IPS DF 6.9 (cell line): ENCODE measurements around the gene TCEANC2.
"Not testable (repeated sequence)": the region's sequence is repeated elsewhere in the genome, so short reads cannot be mapped to it uniquely, and the experiment has no call there.

ENCODE experiments used
- DNase-seq: peaks from one replicate; pipeline ENCODE4 v3.0.0-alpha.2; 2013; ENCODE audit warnings: low read depth, low spot score
- H3K27ac ChIP-seq: one replicate; pipeline ENCODE4 v1.5.1; 2013; ENCODE audit warnings: low read length, control low read depth
- H3K27me3 ChIP-seq: 2 replicates; pipeline ENCODE4 v1.6.1; 2013; ENCODE audit warnings: mild to moderate bottlenecking, low read length; ENCODE audit not compliant: control insufficient read depth, insufficient read depth
- H3K36me3 ChIP-seq: 2 replicates; pipeline ENCODE4 v1.6.1; 2013; ENCODE audit warnings: low read length; ENCODE audit not compliant: control insufficient read depth, insufficient read depth
- H3K4me1 ChIP-seq: 2 replicates; pipeline ENCODE4 v1.6.1; 2013; ENCODE audit warnings: low read length; ENCODE audit not compliant: control insufficient read depth, insufficient read depth
- H3K4me3 ChIP-seq: 2 replicates; pipeline ENCODE4 v1.5.1; 2013; ENCODE audit warnings: mild to moderate bottlenecking, low read length
- H3K9me3 ChIP-seq: 2 replicates; pipeline ENCODE4 v1.6.1; 2013; ENCODE audit warnings: low read length, inconsistent platforms; ENCODE audit not compliant: control insufficient read depth, insufficient read depth
- WGBS: extraction: QIAGEN DNeasy Blood & Tissue Kit; methylation state at CpG from one replicate; pipeline ENCODE4 v1.1.7; 2013; ENCODE audit warnings: mixed read lengths, missing lambda C conversion rate; ENCODE audit not compliant: insufficient read length, insufficient coverage; 5-methylcytosine and 5-hydroxymethylcytosine counted together

The TCEANC2 gene

GRCh38 chr1:54028306-54029251, 24.8 kb upstream of the TCEANC2 start:
- H3K36me3 ChIP-seq: no peaks in the 10 kb centered on the region
- DNase-seq: no peak
- no peaks in the 10 kb centered on the region for H3K4me1 ChIP-seq
- no CpG with 5 or more reads among the region's 3 CpGs for WGBS
- no peak overlapping the region for H3K27ac ChIP-seq
- no peak overlapping the region for H3K4me3 ChIP-seq
- no peaks in the 10 kb centered on the region for H3K27me3 ChIP-seq
- no peaks in the 10 kb centered on the region for H3K9me3 ChIP-seq

GRCh38 chr1:54037476-54037875, 15.9 kb upstream of the TCEANC2 start:
- Histone ChIP-seq H3K27me3 (no peaks in the 10 kb centered on the region), H3K36me3 (no peaks in the 10 kb centered on the region; the same call in 1 of the 2 replicates), H3K4me3 (no peak overlapping the region), H3K27ac (no peak overlapping the region), H3K4me1 (no peaks in the 10 kb centered on the region), H3K9me3 (no peaks in the 10 kb centered on the region)
- DNase-seq: no peak

GRCh38 chr1:54041806-54042205, 11.6 kb upstream of the TCEANC2 start:
- no peaks in the 10 kb centered on the region for H3K4me1 ChIP-seq

GRCh38 chr1:54045496-54045895, 7.9 kb upstream of the TCEANC2 start:
- Histone ChIP-seq H3K4me3 (no peak overlapping the region), H3K27me3 (no peaks in the 10 kb centered on the region), H3K9me3 (no peaks in the 10 kb centered on the region), H3K27ac (no peak overlapping the region), H3K36me3 (no peaks in the 10 kb centered on the region), H3K4me1 (no peaks in the 10 kb centered on the region)
- DNase-seq: no peak
- WGBS: no CpG with 5 or more reads among the region's 2 CpGs

More at GRCh38 chr1:54041806-54042205, 11.6 kb upstream of the TCEANC2 start:
- Histone ChIP-seq H3K9me3 (no peaks in the 10 kb centered on the region), H3K27me3 (no peaks in the 10 kb centered on the region), H3K36me3 (no peaks in the 10 kb centered on the region), H3K27ac (no peak overlapping the region), H3K4me3 (no peak overlapping the region)
- no CpG with 5 or more reads among the region's 1 CpG for WGBS
- DNase-seq: no peak

DNA sequence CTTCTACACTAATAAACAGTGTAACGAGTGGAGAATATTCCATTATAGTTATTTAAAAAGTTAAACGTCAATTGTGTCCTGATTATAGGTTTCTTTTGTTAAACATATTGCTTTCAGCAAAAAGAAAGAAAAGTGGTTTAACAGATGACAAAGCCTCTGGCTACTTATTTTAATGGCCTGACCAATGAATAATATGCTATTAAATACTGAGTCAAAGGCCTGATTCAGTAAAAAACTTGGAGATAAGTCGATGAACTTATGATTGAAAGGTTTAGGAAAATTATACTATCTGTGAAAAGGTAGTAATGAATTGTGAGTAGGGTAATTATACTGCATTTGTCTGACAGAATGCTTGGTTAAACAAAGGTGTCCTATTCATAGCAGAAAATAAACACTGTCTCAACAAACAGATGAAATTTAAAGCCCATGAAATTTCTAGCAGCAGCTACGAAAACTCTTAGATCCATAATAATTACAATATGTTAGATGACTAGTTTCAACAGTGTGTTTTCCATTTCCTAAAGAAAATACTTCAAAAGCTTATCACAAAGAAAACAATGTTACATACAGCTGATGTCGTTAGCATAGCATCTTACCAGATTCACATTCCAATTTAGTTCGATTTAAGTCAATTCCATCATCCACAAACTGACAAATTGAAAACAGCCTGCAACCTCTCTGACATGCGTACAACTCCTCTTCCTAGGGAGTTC, 6.6 kb upstream of the TCEANC2 start:
- Histone ChIP-seq H3K9me3 (no peaks in the 10 kb centered on the region), H3K4me1 (no peaks in the 10 kb centered on the region), H3K36me3 (no peaks in the 10 kb centered on the region), H3K27me3 (no peaks in the 10 kb centered on the region), H3K27ac (no peak overlapping the region), H3K4me3 (no peak overlapping the region)
- WGBS: 100% methylated on average over 1 of the region's 7 CpGs
- no peak for DNase-seq

GRCh38 chr1:54047384-54048305, 5.8 kb upstream of the TCEANC2 start:
- no peaks in the 10 kb centered on the region for H3K27me3 ChIP-seq
- no CpG with 5 or more reads among the region's 5 CpGs for WGBS
- H3K9me3 ChIP-seq: no peaks in the 10 kb centered on the region
- no peak overlapping the region for H3K4me3 ChIP-seq
- no peaks in the 10 kb centered on the region for H3K4me1 ChIP-seq
- DNase-seq: no peak
- H3K36me3 ChIP-seq: no peaks in the 10 kb centered on the region
- H3K27ac ChIP-seq: no peak overlapping the region

DNA sequence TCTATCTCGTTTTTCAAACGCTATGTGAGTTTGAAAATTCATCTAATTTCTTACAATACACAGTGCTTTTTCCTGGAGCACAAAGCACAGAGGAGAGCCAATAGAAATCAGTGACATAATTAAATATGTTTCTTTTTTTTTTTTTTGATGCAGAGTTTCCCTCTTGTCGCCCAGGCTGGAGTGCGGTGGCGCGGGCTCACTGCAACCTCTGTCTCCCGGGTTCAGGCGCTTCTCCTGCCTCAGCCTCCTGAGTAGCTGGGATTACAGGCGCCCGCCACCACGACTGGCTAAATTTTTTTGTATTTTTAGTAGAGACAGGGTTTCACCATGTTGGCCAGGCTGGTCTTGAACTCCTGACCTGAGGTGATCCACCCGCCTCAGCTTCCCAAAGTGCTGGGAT, 3.0 kb upstream of the TCEANC2 start:
- H3K27me3 ChIP-seq, H3K9me3 ChIP-seq, H3K4me1 ChIP-seq, DNase-seq, H3K36me3 ChIP-seq, H3K27ac ChIP-seq, H3K4me3 ChIP-seq: not testable (repeated sequence)
- WGBS: no CpG with 5 or more reads among the region's 12 CpGs

DNA sequence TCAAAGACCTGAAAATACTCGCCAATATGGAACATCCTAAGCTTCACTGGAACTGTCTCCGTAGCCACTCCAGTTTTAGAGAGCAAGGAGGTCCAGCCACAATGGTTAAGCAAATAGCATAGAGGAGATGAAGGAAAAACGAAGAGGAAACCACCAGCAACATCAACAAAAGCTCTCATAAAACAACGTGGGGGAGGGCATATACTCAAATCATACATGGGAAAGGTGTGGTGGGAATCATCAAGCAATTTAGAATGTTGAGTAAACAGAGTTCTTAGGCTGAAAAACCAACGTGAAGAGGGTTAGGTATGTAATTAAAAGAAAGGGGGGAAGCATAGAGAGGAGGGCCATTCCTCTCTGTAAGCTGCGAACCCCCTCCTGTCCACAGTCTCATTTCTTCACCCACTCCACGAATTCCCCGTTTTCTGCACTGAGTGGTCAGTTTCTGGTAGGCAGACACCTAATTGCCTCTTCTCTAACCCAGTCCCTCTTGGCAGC, 1.4 kb upstream of the TCEANC2 start:
- no peak for DNase-seq
- Histone ChIP-seq H3K4me1 (no peaks in the 10 kb centered on the region), H3K9me3 (no peaks in the 10 kb centered on the region), H3K27ac (no peak overlapping the region), H3K27me3 (no peaks in the 10 kb centered on the region), H3K4me3 (peak overlapping the region; percentile 98; the same call in 1 of the 2 replicates), H3K36me3 (no peaks in the 10 kb centered on the region)
- WGBS: no CpG with 5 or more reads among the region's 8 CpGs

DNA sequence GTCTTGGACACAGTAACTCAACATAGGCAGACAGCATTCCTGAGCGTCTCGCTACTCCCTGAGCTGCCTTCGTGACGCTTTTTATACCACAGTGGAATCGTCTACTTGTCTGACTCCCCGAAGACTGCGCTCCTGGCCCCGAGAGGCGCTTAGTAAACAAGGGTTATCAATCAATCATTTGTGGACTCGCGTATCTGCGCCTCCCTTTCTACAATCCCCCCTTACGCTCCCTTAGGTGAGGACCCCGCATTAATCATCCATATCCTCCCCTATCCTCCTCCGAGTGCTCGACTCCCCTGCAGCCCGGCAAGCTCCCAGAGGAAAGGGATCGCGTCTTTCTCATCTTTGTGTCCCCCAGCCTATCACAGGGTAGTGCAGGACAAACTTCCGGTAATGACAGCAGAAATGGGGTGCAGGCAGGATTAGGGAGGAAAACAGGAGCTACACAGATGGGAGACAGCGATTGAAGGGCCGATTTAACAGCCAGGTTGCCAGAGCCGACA, 926 bp upstream of the TCEANC2 start:
- no peaks in the 10 kb centered on the region for H3K27me3 ChIP-seq
- H3K36me3 ChIP-seq: no peaks in the 10 kb centered on the region
- H3K4me1 ChIP-seq: no peaks in the 10 kb centered on the region
- DNase-seq: no peak
- no peaks in the 10 kb centered on the region for H3K9me3 ChIP-seq
- peak overlapping the region; percentile 98 for H3K4me3 ChIP-seq
- no peak overlapping the region for H3K27ac ChIP-seq
- WGBS: no CpG with 5 or more reads among the region's 23 CpGs
